ENCODE data around the gene PALM. TPM values are rescaled to one million over a fixed set of nuclear protein-coding genes. Genes with fewer than 3 reads are reported as not detected.

Gene PALM
- polyA plus RNA-seq, 4 donors: 12.4 to 37.6 (median 25.3) TPM

DNA sequence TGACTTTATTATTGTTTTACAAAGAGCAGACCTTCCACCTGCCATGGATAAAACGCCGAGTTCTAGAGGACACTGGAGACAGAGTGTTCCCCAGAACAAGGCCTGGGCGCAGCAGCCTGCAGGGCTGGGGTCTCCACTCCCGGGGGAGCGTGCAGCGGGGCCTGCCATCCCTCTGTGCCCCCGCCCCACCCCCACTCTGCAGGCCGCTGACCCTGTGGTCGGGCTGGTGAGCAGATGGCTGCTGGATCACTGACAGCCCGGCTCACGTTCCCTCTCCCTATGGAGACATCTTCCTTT, 79.9 kb downstream of the PALM start:
- H3K36me3 ChIP-seq (ENCODE audit: control insufficient read depth in 3 of 3, insufficient read depth in 2 of 3, low read depth in 1 of 3, low read length in 3 of 3): peaks cover 0 to 7% (median 0%) of the 10 kb centered on the region in 3 donors
- no peak for DNase-seq
- H3K27ac ChIP-seq (ENCODE audit: low read depth in 1 of 3, low read length in 2 of 3): peak overlapping the region in 2 of 3 donors; percentile 13 to 78
- peaks cover 0 to 2% (median 0%) of the 10 kb centered on the region in 3 donors for H3K4me1 ChIP-seq (ENCODE audit: control insufficient read depth in 3 of 3, insufficient read depth in 2 of 3, low read depth in 1 of 3, low read length in 2 of 3)
- FAIRE-seq: no peak
- no peak overlapping the region for H3K4me3 ChIP-seq (ENCODE audit: low read depth in 1 of 3, low read length in 3 of 3)
- H3K27me3 ChIP-seq (ENCODE audit: control insufficient read depth in 3 of 3, insufficient read depth in 3 of 3, low read length in 3 of 3): no peaks in the 10 kb centered on the region
- no peaks in the 10 kb centered on the region for H3K9me3 ChIP-seq (ENCODE audit: control insufficient read depth in 2 of 2, insufficient read depth in 1 of 2, low read depth in 1 of 2, low read length in 1 of 2)
- WGBS, 3 donors: 68 to 82% (median 79%) methylated on average over 11 of the region's 11 CpGs

DNA sequence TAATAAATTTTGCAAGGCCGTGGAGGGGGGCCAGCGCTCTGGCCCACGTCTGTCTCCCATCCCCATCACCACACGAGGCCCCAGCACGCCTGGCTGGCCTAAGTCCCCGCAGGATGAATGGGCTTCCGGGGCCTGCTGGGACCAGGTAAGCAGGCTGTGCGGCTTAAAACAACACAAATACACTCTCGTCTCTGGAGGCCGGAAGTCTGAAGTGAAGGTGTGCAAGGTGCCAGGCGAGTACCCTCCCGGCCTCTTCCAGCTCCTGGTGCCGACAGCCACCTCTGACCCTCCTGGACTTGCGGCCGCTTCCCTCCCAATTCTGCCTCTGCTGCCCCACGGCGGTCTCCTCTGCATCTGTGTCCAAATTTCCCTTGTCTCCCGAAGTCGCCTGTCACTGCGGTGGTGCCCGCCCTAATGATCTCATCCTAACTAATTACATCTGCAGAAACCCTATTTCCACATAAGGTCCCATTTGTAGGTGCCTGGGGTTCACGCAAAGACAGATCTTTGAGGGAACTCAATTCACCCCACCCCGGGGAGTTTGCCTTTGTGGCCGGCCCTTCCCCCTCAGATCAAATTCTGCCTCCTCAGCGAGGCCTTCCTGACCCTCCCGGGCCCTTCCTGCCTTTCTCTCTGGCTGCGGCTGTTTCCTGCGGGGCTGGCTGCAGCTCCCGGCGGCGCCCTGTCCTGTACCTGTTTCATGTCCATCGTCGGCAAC, 80.4 kb downstream of the PALM start:
- H3K4me1 ChIP-seq (ENCODE audit: control insufficient read depth in 3 of 3, insufficient read depth in 2 of 3, low read depth in 1 of 3, low read length in 2 of 3): peaks cover 0 to 2% (median 0%) of the 10 kb centered on the region in 3 donors
- H3K36me3 ChIP-seq (ENCODE audit: control insufficient read depth in 3 of 3, insufficient read depth in 2 of 3, low read depth in 1 of 3, low read length in 3 of 3): peaks cover 0 to 7% (median 0%) of the 10 kb centered on the region in 3 donors
- H3K27me3 ChIP-seq (ENCODE audit: control insufficient read depth in 3 of 3, insufficient read depth in 3 of 3, low read length in 3 of 3): no peaks in the 10 kb centered on the region
- WGBS, 3 donors: 58 to 72% (median 68%) methylated on average over 33 of the region's 33 CpGs
- peak in 1 of 2 donors; percentile 14 for DNase-seq
- no peaks in the 10 kb centered on the region for H3K9me3 ChIP-seq (ENCODE audit: control insufficient read depth in 2 of 2, insufficient read depth in 1 of 2, low read depth in 1 of 2, low read length in 1 of 2)
- H3K27ac ChIP-seq (ENCODE audit: low read depth in 1 of 3, low read length in 2 of 3): peak overlapping the region in 2 of 3 donors; percentile 13 to 78
- FAIRE-seq: no peak
- H3K4me3 ChIP-seq (ENCODE audit: low read depth in 1 of 3, low read length in 3 of 3): no peak overlapping the region

DNA sequence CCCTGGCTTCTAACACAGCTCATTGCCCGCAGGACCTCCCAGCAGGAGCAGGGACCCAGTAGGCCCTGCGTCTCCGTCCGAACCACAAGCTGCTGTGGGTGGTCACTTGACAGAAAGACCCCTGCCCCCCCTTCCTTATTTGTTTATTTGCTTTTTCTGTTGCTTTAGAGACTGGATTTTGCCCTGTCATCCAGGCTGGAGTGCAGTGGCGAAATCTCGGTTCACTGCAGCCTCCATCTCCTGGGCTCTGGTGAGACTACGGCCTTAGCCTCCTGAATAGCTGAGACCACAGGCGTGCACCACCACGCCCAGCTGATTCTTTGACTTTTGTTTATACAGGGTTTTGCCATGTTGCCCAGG, 80.9 kb downstream of the PALM start:
- Histone ChIP-seq H3K4me1 (ENCODE audit: control insufficient read depth in 3 of 3, insufficient read depth in 2 of 3, low read depth in 1 of 3, low read length in 2 of 3) (peaks cover 0 to 2% (median 0%) of the 10 kb centered on the region in 3 donors), H3K4me3 (ENCODE audit: low read depth in 1 of 3, low read length in 3 of 3) (no peak overlapping the region), H3K9me3 (ENCODE audit: control insufficient read depth in 2 of 2, insufficient read depth in 1 of 2, low read depth in 1 of 2, low read length in 1 of 2) (no peaks in the 10 kb centered on the region), H3K27me3 (ENCODE audit: control insufficient read depth in 3 of 3, insufficient read depth in 3 of 3, low read length in 3 of 3) (no peaks in the 10 kb centered on the region), H3K27ac (ENCODE audit: low read depth in 1 of 3, low read length in 2 of 3) (peak overlapping the region in 1 of 3 donors; percentile 78), H3K36me3 (ENCODE audit: control insufficient read depth in 3 of 3, insufficient read depth in 2 of 3, low read depth in 1 of 3, low read length in 3 of 3) (peaks cover 0 to 7% (median 0%) of the 10 kb centered on the region in 3 donors)
- 75 to 79% (median 78%) methylated on average over 9 of the region's 9 CpGs for WGBS, 3 donors
- FAIRE-seq: no peak
- no peak for DNase-seq

DNA sequence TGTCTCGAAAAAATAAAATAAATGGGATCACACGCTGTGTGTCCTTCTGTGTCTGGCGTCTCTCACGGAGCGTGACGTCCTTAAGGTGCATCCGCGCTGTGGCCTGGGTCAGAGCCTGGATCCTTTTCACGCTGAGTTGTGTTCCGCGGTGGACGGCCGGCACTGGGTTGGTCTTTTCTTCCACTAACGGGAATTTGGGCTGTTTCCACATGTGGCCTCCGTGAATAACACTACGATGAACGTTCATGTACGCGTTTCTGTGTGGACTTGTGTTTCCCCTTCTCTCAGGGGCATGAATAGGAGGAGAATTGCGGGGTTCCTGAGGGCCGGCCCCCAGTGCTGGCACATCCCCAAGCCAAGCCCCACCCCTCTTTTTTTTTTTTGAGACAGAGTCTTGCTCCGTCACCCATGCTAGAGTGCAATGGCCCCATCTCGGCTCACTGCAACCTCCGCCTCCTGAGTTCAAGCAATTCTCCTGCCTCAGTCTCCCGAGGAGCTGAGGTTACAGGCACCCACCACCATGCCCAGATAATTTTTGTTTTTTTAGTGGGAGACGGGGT, 82.4 kb downstream of the PALM start:
- 85 to 88% (median 88%) methylated on average over 26 of the region's 26 CpGs for WGBS, 3 donors
- DNase-seq (no peak), FAIRE-seq (no peak)
- no peak overlapping the region for H3K27ac ChIP-seq (ENCODE audit: low read depth in 1 of 3, low read length in 2 of 3)
- H3K9me3 ChIP-seq (ENCODE audit: control insufficient read depth in 2 of 2, insufficient read depth in 1 of 2, low read depth in 1 of 2, low read length in 1 of 2): no peaks in the 10 kb centered on the region
- H3K27me3 ChIP-seq (ENCODE audit: control insufficient read depth in 3 of 3, insufficient read depth in 3 of 3, low read length in 3 of 3): no peaks in the 10 kb centered on the region
- peaks cover 0 to 7% (median 0%) of the 10 kb centered on the region in 3 donors for H3K36me3 ChIP-seq (ENCODE audit: control insufficient read depth in 3 of 3, insufficient read depth in 2 of 3, low read depth in 1 of 3, low read length in 3 of 3)
- peaks cover 0 to 2% (median 0%) of the 10 kb centered on the region in 3 donors for H3K4me1 ChIP-seq (ENCODE audit: control insufficient read depth in 3 of 3, insufficient read depth in 2 of 3, low read depth in 1 of 3, low read length in 2 of 3)
- H3K4me3 ChIP-seq (ENCODE audit: low read depth in 1 of 3, low read length in 3 of 3): no peak overlapping the region

DNA sequence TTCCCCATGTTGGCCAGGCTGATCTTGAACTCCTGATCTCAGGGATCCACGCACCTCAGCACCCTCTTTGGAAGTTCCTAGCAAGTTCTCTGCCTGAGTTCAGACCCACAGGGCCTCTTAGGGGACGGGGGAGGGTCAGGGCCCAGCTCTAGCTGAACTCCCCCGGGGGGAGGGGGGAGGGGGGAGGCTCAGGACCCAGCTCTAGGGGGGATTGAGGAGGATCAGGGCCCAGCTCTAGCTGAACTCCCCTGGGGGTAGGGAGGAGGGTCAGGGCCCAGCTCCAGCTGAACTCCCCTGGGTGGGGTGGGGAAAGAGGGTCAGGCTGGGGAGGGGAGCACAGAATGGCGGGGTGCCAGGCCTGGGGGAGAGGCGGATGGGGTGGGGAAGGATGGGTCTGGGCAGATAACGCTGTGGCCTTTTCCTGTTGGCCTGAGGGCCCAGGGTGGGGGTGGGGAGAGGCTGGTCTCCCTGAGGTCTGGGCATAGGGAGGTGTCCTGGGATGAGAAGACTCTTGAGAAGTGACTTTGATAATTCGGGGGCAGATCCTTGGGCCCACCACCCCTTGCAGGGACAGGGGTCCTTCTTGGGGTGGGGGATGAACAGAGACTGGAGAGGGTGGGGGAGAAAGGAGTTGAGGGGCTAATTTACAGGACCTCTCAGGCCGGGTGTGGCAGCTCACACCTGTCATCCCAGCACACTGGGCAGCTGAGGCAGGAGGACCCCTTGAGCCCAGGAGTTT, 83.0 kb downstream of the PALM start:
- 62 to 80% (median 73%) methylated on average over 7 to 8 of the region's 8 CpGs for WGBS, 3 donors
- no peak for DNase-seq
- no peak overlapping the region for H3K4me3 ChIP-seq (ENCODE audit: low read depth in 1 of 3, low read length in 3 of 3)
- H3K36me3 ChIP-seq (ENCODE audit: control insufficient read depth in 3 of 3, insufficient read depth in 2 of 3, low read depth in 1 of 3, low read length in 3 of 3): peaks cover 0 to 7% (median 0%) of the 10 kb centered on the region in 3 donors
- H3K4me1 ChIP-seq (ENCODE audit: control insufficient read depth in 3 of 3, insufficient read depth in 2 of 3, low read depth in 1 of 3, low read length in 2 of 3): peaks cover 0 to 2% (median 0%) of the 10 kb centered on the region in 3 donors
- H3K9me3 ChIP-seq (ENCODE audit: control insufficient read depth in 2 of 2, insufficient read depth in 1 of 2, low read depth in 1 of 2, low read length in 1 of 2): no peaks in the 10 kb centered on the region
- FAIRE-seq: no peak
- H3K27me3 ChIP-seq (ENCODE audit: control insufficient read depth in 3 of 3, insufficient read depth in 3 of 3, low read length in 3 of 3): no peaks in the 10 kb centered on the region
- peak overlapping the region in 1 of 3 donors; percentile 36 for H3K27ac ChIP-seq (ENCODE audit: low read depth in 1 of 3, low read length in 2 of 3)

- H3K27me3 ChIP-seq (ENCODE audit: control insufficient read depth in 3 of 3, insufficient read depth in 3 of 3, low read length in 3 of 3): no peaks in the 10 kb centered on the region
- H3K27ac ChIP-seq (ENCODE audit: low read depth in 1 of 3, low read length in 2 of 3): peak overlapping the region in 1 of 3 donors; percentile 36
- peaks cover 0 to 2% (median 0%) of the 10 kb centered on the region in 3 donors for H3K4me1 ChIP-seq (ENCODE audit: control insufficient read depth in 3 of 3, insufficient read depth in 2 of 3, low read depth in 1 of 3, low read length in 2 of 3)
- H3K9me3 ChIP-seq (ENCODE audit: control insufficient read depth in 2 of 2, insufficient read depth in 1 of 2, low read depth in 1 of 2, low read length in 1 of 2): no peaks in the 10 kb centered on the region
- DNase-seq (no peak), FAIRE-seq (no peak)
- H3K4me3 ChIP-seq (ENCODE audit: low read depth in 1 of 3, low read length in 3 of 3): no peak overlapping the region
- H3K36me3 ChIP-seq (ENCODE audit: control insufficient read depth in 3 of 3, insufficient read depth in 2 of 3, low read depth in 1 of 3, low read length in 3 of 3): peaks cover 0 to 7% (median 0%) of the 10 kb centered on the region in 3 donors
- 72 to 78% (median 73%) methylated on average over 16 of the region's 16 CpGs for WGBS, 3 donors
These were observed 83.7 kb downstream of the PALM start for GRCh38 chr19:792306-792885.

DNA sequence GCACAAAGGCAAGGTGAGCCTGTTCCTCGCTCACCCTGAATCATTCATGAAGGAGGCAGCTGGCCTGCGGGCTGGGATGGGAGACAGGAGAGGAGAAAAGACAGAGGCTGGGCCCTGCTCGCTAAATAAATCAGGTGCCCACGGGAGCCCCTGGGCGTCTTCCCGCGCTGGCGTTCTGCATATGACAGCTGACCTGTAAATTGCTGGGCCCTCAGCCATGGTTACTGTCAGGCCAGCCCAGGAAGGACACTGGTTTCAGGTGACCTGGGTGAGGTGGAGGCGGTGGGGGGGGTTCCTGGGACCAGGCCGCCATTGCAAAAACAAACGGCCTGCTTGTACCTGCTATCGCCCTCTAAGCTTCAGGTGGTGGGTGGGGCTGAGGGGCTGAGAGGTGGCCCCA, 85.1 kb downstream of the PALM start:
- Histone ChIP-seq H3K4me1 (ENCODE audit: control insufficient read depth in 3 of 3, insufficient read depth in 2 of 3, low read depth in 1 of 3, low read length in 2 of 3) (peaks cover 0 to 2% (median 0%) of the 10 kb centered on the region in 3 donors), H3K4me3 (ENCODE audit: low read depth in 1 of 3, low read length in 3 of 3) (no peak overlapping the region), H3K9me3 (ENCODE audit: control insufficient read depth in 2 of 2, insufficient read depth in 1 of 2, low read depth in 1 of 2, low read length in 1 of 2) (no peaks in the 10 kb centered on the region), H3K27ac (ENCODE audit: low read depth in 1 of 3, low read length in 2 of 3) (no peak overlapping the region), H3K36me3 (ENCODE audit: control insufficient read depth in 3 of 3, insufficient read depth in 2 of 3, low read depth in 1 of 3, low read length in 3 of 3) (peaks cover 0 to 10% (median 0%) of the 10 kb centered on the region in 3 donors), H3K27me3 (ENCODE audit: control insufficient read depth in 3 of 3, insufficient read depth in 3 of 3, low read length in 3 of 3) (no peaks in the 10 kb centered on the region)
- no peak for FAIRE-seq
- DNase-seq: no peak
- 91 to 95% (median 94%) methylated on average over 12 of the region's 12 CpGs for WGBS, 3 donors

GRCh38 chr19:795073-795611, 86.4 kb downstream of the PALM start:
- peaks cover under 1 to 12% (median 6%) of the 10 kb centered on the region in 3 donors for H3K4me1 ChIP-seq (ENCODE audit: control insufficient read depth in 3 of 3, insufficient read depth in 2 of 3, low read depth in 1 of 3, low read length in 2 of 3)
- H3K9me3 ChIP-seq (ENCODE audit: control insufficient read depth in 2 of 2, insufficient read depth in 1 of 2, low read depth in 1 of 2, low read length in 1 of 2): no peaks in the 10 kb centered on the region
- no peak for FAIRE-seq
- no peak overlapping the region for H3K27ac ChIP-seq (ENCODE audit: low read depth in 1 of 3, low read length in 2 of 3)
- no peak overlapping the region for H3K4me3 ChIP-seq (ENCODE audit: low read depth in 1 of 3, low read length in 3 of 3)
- H3K36me3 ChIP-seq (ENCODE audit: control insufficient read depth in 3 of 3, insufficient read depth in 2 of 3, low read depth in 1 of 3, low read length in 3 of 3): peaks cover 0 to 22% (median 2%) of the 10 kb centered on the region in 3 donors
- 80 to 91% (median 89%) methylated on average over 28 of the region's 28 CpGs for WGBS, 3 donors
- H3K27me3 ChIP-seq (ENCODE audit: control insufficient read depth in 3 of 3, insufficient read depth in 3 of 3, low read length in 3 of 3): no peaks in the 10 kb centered on the region
- no peak for DNase-seq
